HEK293 (cell line): ENCODE results near the gene C1QTNF2.
A peak's percentile ranks its signal among the peaks of the same experiment; 100 is the strongest.

Experiments
- CTCF ChIA-PET: fragments of 350-600 bp; formaldehyde crosslinking; extraction: SDS; loops from one replicate; lab custom pipeline; 2021; ENCODE audit warnings: antibody characterized with exemption; lab: Yijun Ruan, JAX
- POLR2A ChIA-PET: fragments of 300-600 bp; formaldehyde crosslinking; extraction: SDS; loops from one replicate; lab custom pipeline; 2020; ENCODE audit warnings: antibody characterized with exemption, inconsistent platforms; lab: Yijun Ruan, JAX
- H3K27ac ChIP-seq: fragments of 200-500 bp; sonication (Bioruptor generic); 2 replicates; pipeline ENCODE4 v1.5.1; 2014; ENCODE audit warnings: low read depth, low read length, control low read depth, inconsistent platforms; ENCODE audit errors: extremely low read depth
- H3K36me3 ChIP-seq, 2 experiments: fragments of 200-500 bp in 1 of 2; sonication (Bioruptor generic) in 1 of 2; 1 replicate in 1 of 2; 2 replicates in 1 of 2; pipeline ENCODE4 v1.5.1; 2014 to 2017; ENCODE audit warnings: inconsistent platforms in 2 of 2, low read length in 2 of 2; ENCODE audit not compliant: control insufficient read depth in 2 of 2, insufficient read depth in 1 of 2
- H3K4me1 ChIP-seq: fragments of 200-500 bp; sonication (Bioruptor generic); 2 replicates; pipeline ENCODE4 v1.5.1; 2014; ENCODE audit warnings: mild to moderate bottlenecking, low read length, inconsistent platforms; ENCODE audit not compliant: control insufficient read depth, insufficient read depth
- H3K4me3 ChIP-seq: 2 replicates; pipeline ENCODE4 v1.5.1; 2011; ENCODE audit warnings: low read depth, mild to moderate bottlenecking, control low read depth, low read length, moderate library complexity
- H3K9me3 ChIP-seq: fragments of 200-500 bp; sonication (Bioruptor generic); 2 replicates; pipeline ENCODE4 v1.5.1; 2014; ENCODE audit warnings: low read depth, low read length, inconsistent platforms; ENCODE audit not compliant: control insufficient read depth, insufficient read depth
- FEZF1 ChIP-seq: fragments of 450-650 bp; formaldehyde crosslinking; IDR thresholded peaks from 2 replicates; pipeline ENCODE4 v1.5.1; 2016; ENCODE audit warnings: missing biosample characterization, missing genetic modification characterization
- GLIS1 ChIP-seq: fragments of 450-650 bp; formaldehyde crosslinking; IDR thresholded peaks from 2 replicates; pipeline ENCODE4 v1.5.1; 2016; ENCODE audit warnings: missing biosample characterization, missing genetic modification characterization
- HIC1 ChIP-seq: fragments of 450-650 bp; formaldehyde crosslinking; IDR thresholded peaks from 2 replicates; pipeline ENCODE4 v1.5.1; 2016; ENCODE audit warnings: missing biosample characterization, missing genetic modification characterization
- IKZF3 ChIP-seq: fragments of 450-650 bp; IDR thresholded peaks from 2 replicates; pipeline ENCODE4 v1.5.0; 2018; ENCODE audit warnings: missing biosample characterization, mild to moderate bottlenecking, missing genetic modification characterization, moderate library complexity
- SP3 ChIP-seq: fragments of 450-650 bp; formaldehyde crosslinking; IDR thresholded peaks from 2 replicates; pipeline ENCODE4 v1.5.1; 2016; ENCODE audit warnings: missing biosample characterization, missing genetic modification characterization
- ZBTB17 ChIP-seq: fragments of 450-650 bp; formaldehyde crosslinking; IDR thresholded peaks from 2 replicates; pipeline ENCODE4 v1.5.1; 2016; ENCODE audit warnings: missing biosample characterization, missing genetic modification characterization
- ZNF214 ChIP-seq: fragments of 450-650 bp; formaldehyde crosslinking; IDR thresholded peaks from 2 replicates; pipeline ENCODE4 v1.5.1; 2017; ENCODE audit warnings: missing biosample characterization, mild to moderate bottlenecking, missing genetic modification characterization, borderline replicate concordance
- ZNF335 ChIP-seq: fragments of 450-650 bp; formaldehyde crosslinking; conservative IDR thresholded peaks from 2 replicates; pipeline ENCODE4 v1.5.1; 2016; ENCODE audit warnings: missing biosample characterization, missing genetic modification characterization
- ZNF366 ChIP-seq: fragments of 450-650 bp; formaldehyde crosslinking; conservative IDR thresholded peaks from 2 replicates; pipeline ENCODE4 v1.5.1; 2016; ENCODE audit warnings: missing biosample characterization, missing genetic modification characterization
- ZNF394 ChIP-seq: fragments of 450-650 bp; formaldehyde crosslinking; IDR thresholded peaks from 2 replicates; pipeline ENCODE4 v1.5.1; 2016; ENCODE audit warnings: missing biosample characterization, missing genetic modification characterization, mild to moderate bottlenecking, moderate library complexity, borderline replicate concordance
- ZNF518A ChIP-seq: fragments of 450-650 bp; formaldehyde crosslinking; conservative IDR thresholded peaks from 2 replicates; pipeline ENCODE4 v1.5.1; 2016; ENCODE audit warnings: low read depth, missing biosample characterization, missing genetic modification characterization
- ZNF585B ChIP-seq: fragments of 450-650 bp; formaldehyde crosslinking; IDR thresholded peaks from 2 replicates; pipeline ENCODE4 v1.5.1; 2016; ENCODE audit warnings: missing biosample characterization, missing genetic modification characterization
- ZNF654 ChIP-seq: fragments of 450-650 bp; formaldehyde crosslinking; IDR thresholded peaks from 2 replicates; pipeline ENCODE4 v1.5.1; 2016; ENCODE audit warnings: low read depth, missing biosample characterization, missing genetic modification characterization
- TF ChIP-seq, protein P1 (sequence below): fragments of 450-650 bp; formaldehyde crosslinking; IDR thresholded peaks from 2 replicates; pipeline ENCODE4 v1.5.1; 2016; ENCODE audit warnings: missing biosample characterization, missing genetic modification characterization
- TF ChIP-seq, protein P2 (sequence below): fragments of 450-650 bp; formaldehyde crosslinking; IDR thresholded peaks from 2 replicates; pipeline ENCODE4 v1.5.1; 2016; ENCODE audit warnings: missing biosample characterization, missing genetic modification characterization

The C1QTNF2 gene

GRCh38 chr5:160312960-160313727 lies 57.3 kb downstream of the C1QTNF2 start:
- H3K9me3 ChIP-seq = no peaks in the 10 kb centered on the region
- TF ChIP-seq IKZF3 (tag by site-specific recombination) (no peak), GLIS1 (tag by site-specific recombination) (0 out of 2 replicates have a peak, but pooled peaks have one; percentile 1), SP3 (tag by site-specific recombination) (no peak), ZNF335 (tag by site-specific recombination) (peak; percentile 23), ZNF654 (tag by site-specific recombination) (no peak), ZNF214 (tag by site-specific recombination) (no peak), FEZF1 (no peak), HIC1 (tag by site-specific recombination) (no peak), ZBTB17 (tag by site-specific recombination) (peak; percentile 9; the same call in 1 of the 2 replicates), ZNF366 (tag by site-specific recombination) (0 out of 2 replicates have a peak, but pooled peaks have one; percentile 0), ZNF394 (tag by site-specific recombination) (0 out of 2 replicates have a peak, but pooled peaks have one; percentile 0), ZNF585B (tag by site-specific recombination) (no peak), ZNF518A (no peak)
- TF ChIP-seq, protein P1, sequence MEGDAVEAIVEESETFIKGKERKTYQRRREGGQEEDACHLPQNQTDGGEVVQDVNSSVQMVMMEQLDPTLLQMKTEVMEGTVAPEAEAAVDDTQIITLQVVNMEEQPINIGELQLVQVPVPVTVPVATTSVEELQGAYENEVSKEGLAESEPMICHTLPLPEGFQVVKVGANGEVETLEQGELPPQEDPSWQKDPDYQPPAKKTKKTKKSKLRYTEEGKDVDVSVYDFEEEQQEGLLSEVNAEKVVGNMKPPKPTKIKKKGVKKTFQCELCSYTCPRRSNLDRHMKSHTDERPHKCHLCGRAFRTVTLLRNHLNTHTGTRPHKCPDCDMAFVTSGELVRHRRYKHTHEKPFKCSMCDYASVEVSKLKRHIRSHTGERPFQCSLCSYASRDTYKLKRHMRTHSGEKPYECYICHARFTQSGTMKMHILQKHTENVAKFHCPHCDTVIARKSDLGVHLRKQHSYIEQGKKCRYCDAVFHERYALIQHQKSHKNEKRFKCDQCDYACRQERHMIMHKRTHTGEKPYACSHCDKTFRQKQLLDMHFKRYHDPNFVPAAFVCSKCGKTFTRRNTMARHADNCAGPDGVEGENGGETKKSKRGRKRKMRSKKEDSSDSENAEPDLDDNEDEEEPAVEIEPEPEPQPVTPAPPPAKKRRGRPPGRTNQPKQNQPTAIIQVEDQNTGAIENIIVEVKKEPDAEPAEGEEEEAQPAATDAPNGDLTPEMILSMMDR = 0 out of 2 replicates have a peak, but pooled peaks have one; percentile 4
- TF ChIP-seq, protein P2, sequence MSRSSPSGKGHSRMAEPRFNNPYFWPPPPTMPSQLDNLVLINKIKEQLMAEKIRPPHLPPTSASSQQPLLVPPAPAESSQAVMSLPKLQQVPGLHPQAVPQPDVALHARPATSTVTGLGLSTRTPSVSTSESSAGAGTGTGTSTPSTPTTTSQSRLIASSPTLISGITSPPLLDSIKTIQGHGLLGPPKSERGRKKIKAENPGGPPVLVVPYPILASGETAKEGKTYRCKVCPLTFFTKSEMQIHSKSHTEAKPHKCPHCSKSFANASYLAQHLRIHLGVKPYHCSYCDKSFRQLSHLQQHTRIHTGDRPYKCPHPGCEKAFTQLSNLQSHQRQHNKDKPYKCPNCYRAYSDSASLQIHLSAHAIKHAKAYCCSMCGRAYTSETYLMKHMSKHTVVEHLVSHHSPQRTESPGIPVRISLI (tag by site-specific recombination) = peak; percentile 3; the same call in 1 of the 2 replicates
- TF ChIP-seq, all 188 proteins: peak for 7
- Histone ChIP-seq H3K27ac (peak overlapping the region; percentile 48; the same call in 1 of the 2 replicates), H3K4me1 (no peaks in the 10 kb centered on the region; the same call in 1 of the 2 replicates), H3K36me3 (no peaks in the 10 kb centered on the region), H3K4me3 (peak overlapping the region; percentile 63)
- ChIA-PET POLR2A (interaction anchor here (0.6 kb wide), 1 partner anchor 11 kb away, joined by 5 read pairs; no protein-coding TSS in a partner anchor), CTCF (interaction anchor here (0.7 kb wide), 1 partner anchor 87 kb away, joined by 4 read pairs; no protein-coding TSS in a partner anchor)
